Esophagus muscularis mucosa (tissue), 4 donors: ENCODE measurements around the gene TMEM259.

Source experiments
- EP300 ChIP-seq: sonication (generic); formaldehyde crosslinking; IDR thresholded peaks from one replicate; pipeline ENCODE4 v1.6.1; 2017; ENCODE audit warnings: antibody characterized with exemption
- POLR2A ChIP-seq: fragments of 450-650 bp; IDR thresholded peaks from one replicate; pipeline ENCODE4 v1.6.1; 2017; ENCODE audit warnings: antibody characterized with exemption, moderate library complexity, mild to moderate bottlenecking, low read depth
- POLR2AphosphoS5 ChIP-seq, 2 donors: sonication (generic); formaldehyde crosslinking; IDR thresholded peaks; one replicate each; pipeline ENCODE4 v1.6.1; 2017; ENCODE audit warnings: antibody characterized with exemption in 2 of 2
- TF ChIP-seq, protein P1 (sequence below), 3 experiments: fragments of 200-600 bp in 2 of 3; fragments of 450-650 bp in 1 of 3; sonication (generic) in 2 of 3; IDR thresholded peaks; one replicate each; pipeline ENCODE4 v1.5.1; 2017 to 2019; ENCODE audit warnings: antibody characterized with exemption in 3 of 3, mild to moderate bottlenecking in 2 of 3, moderate library complexity in 1 of 3

DNA sequence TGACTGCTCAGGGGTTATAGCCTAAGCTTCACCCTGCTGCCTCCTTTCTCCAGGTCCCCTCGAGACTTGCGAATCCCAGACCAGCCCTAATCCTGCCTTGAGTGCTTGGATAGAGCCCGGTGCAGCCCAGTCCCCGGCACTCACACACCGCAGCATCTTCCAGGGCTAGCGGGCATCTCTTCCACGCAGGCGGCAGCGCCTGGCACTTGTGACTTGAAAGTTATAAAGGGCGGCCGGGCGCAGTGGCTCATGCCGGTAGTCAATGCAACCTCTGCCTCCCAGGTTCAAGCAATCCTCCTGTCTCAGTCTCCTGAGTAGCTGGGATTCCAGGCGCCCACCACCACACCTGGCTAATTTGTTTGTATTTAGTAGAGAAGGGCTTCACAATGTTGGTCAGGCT, 34.8 kb downstream of the TMEM259 start:
- TF ChIP-seq POLR2AphosphoS5 (IDR thresholded peaks at IDR 0.05) (no peak), POLR2A (no peak), EP300 (no peak)
- TF ChIP-seq, protein P1, sequence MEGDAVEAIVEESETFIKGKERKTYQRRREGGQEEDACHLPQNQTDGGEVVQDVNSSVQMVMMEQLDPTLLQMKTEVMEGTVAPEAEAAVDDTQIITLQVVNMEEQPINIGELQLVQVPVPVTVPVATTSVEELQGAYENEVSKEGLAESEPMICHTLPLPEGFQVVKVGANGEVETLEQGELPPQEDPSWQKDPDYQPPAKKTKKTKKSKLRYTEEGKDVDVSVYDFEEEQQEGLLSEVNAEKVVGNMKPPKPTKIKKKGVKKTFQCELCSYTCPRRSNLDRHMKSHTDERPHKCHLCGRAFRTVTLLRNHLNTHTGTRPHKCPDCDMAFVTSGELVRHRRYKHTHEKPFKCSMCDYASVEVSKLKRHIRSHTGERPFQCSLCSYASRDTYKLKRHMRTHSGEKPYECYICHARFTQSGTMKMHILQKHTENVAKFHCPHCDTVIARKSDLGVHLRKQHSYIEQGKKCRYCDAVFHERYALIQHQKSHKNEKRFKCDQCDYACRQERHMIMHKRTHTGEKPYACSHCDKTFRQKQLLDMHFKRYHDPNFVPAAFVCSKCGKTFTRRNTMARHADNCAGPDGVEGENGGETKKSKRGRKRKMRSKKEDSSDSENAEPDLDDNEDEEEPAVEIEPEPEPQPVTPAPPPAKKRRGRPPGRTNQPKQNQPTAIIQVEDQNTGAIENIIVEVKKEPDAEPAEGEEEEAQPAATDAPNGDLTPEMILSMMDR (IDR thresholded peaks at IDR 0.05), result no peak
